ENCODE measurements around the gene CFLAR. TPM values are rescaled to one million over a fixed set of nuclear protein-coding genes. Genes with fewer than 3 reads are reported as not detected.
"Not testable (repeated sequence)": the region's sequence is repeated elsewhere in the genome, so short reads cannot be mapped to it uniquely, and the experiment has no call there.

The CFLAR gene
- total RNA-seq, 4 donors from 2014 or later, result 157 to 526 (median 297) TPM

- Histone ChIP-seq H3K9me3 (no peaks in the 10 kb centered on the region), H3K36me3 (peaks cover 0 to 9% (median 0%) of the 10 kb centered on the region in 3 donors), H3K27ac (peak overlapping the region; percentile 54 to 77 (median 66)), H3K27me3 (no peaks in the 10 kb centered on the region), H3K4me1 (peaks cover 0 to 27% (median 0%) of the 10 kb centered on the region in 4 donors), H3K4me3 (peak overlapping the region; percentile 39 to 64 (median 54))
- TF ChIP-seq CTCF (IDR thresholded peaks at IDR 0.05), result no peak
- no peak for TF ChIP-seq POLR2A (IDR thresholded peaks at IDR 0.05)
- no peak for DNase-seq
Measured at GRCh38 chr2:201183365-201183727, 67.4 kb downstream of the CFLAR start.

GRCh38 chr2:201183835-201184234, 67.9 kb downstream of the CFLAR start:
- H3K27me3 ChIP-seq, DNase-seq, H3K9me3 ChIP-seq: not testable (repeated sequence)
- peaks cover 0 to 11% (median 0%) of the 10 kb centered on the region in 3 donors for H3K36me3 ChIP-seq
- H3K27ac ChIP-seq, result peak overlapping the region; percentile 34 to 77 (median 66)
- peak overlapping the region; percentile 39 to 64 (median 54) for H3K4me3 ChIP-seq
- peaks cover 0 to 27% (median 0%) of the 10 kb centered on the region in 4 donors for H3K4me1 ChIP-seq

DNA sequence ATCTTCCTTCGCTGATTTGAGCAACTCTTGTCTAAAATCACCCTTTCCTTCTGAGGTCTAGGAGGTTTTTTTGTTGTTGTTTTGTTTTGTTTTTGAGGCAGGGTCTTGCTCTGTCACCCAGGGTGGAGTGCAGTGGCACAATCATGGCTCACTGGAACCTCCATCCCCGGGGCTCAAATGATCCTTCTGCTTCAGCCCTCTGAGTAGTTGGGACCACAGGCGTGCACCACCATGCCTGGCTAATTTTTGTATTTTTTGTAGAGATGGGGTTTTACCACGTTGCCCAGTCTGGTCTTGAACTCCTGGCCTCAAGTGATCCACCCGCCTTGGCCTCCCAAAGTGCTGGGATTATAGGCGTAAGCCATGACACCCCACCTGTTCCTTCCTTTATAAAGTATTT, 68.3 kb downstream of the CFLAR start:
- not testable (repeated sequence) for H3K27me3 ChIP-seq, DNase-seq, H3K9me3 ChIP-seq
- H3K36me3 ChIP-seq, result peaks cover 0 to 11% (median 0%) of the 10 kb centered on the region in 3 donors
- peak overlapping the region; percentile 39 to 64 (median 54) for H3K4me3 ChIP-seq
- H3K4me1 ChIP-seq, result peaks cover 0 to 27% (median 0%) of the 10 kb centered on the region in 4 donors
- peak overlapping the region in 2 of 4 donors; percentile 34 to 71 for H3K27ac ChIP-seq

- Histone ChIP-seq H3K27ac (peak overlapping the region in 2 of 4 donors; percentile 2 to 18), H3K9me3 (no peaks in the 10 kb centered on the region), H3K27me3 (no peaks in the 10 kb centered on the region), H3K4me1 (peaks cover 0 to 27% (median 0%) of the 10 kb centered on the region in 4 donors), H3K4me3 (no peak overlapping the region), H3K36me3 (peaks cover 0 to 14% (median 0%) of the 10 kb centered on the region in 3 donors)
- peak in 1 of 3 donors; percentile 31 for DNase-seq
- TF ChIP-seq CTCF (IDR thresholded peaks at IDR 0.05), result no peak
- no peak for TF ChIP-seq POLR2A (IDR thresholded peaks at IDR 0.05)
Measured at GRCh38 chr2:201185863-201186262, 69.9 kb downstream of the CFLAR start.

DNA sequence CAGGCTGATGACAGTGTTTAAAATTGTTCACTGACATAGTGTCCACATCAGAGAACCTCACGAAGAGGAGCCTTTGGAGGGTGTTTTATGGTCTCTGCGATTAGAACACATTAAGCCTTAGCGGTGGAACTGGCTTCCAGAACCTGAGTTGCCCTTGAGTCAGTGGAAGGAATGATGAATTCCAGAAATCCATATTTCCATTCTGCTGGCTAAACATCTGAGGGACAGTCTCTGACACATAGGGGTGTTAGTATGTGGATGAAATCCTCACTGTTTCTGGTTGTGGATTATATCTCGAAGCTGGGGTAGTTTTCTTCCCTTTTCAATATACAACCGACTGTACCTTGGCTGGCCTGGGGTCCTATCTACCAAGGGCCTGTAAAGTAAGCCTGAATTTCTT, 71.0 kb downstream of the CFLAR start:
- Histone ChIP-seq H3K4me1 (peaks cover 0 to 28% (median 0%) of the 10 kb centered on the region in 4 donors), H3K27me3 (no peaks in the 10 kb centered on the region), H3K27ac (peak overlapping the region in 1 of 4 donors; percentile 5), H3K36me3 (peaks cover 0 to 14% (median 0%) of the 10 kb centered on the region in 3 donors), H3K9me3 (no peaks in the 10 kb centered on the region), H3K4me3 (no peak overlapping the region)
- no peak for DNase-seq
- TF ChIP-seq CTCF (IDR thresholded peaks at IDR 0.05), result no peak
- TF ChIP-seq POLR2A (IDR thresholded peaks at IDR 0.05), result no peak

- Histone ChIP-seq H3K27me3 (no peaks in the 10 kb centered on the region), H3K4me1 (peaks cover 0 to 33% (median 0%) of the 10 kb centered on the region in 4 donors), H3K36me3 (peaks cover 0 to 21% (median 0%) of the 10 kb centered on the region in 3 donors), H3K4me3 (no peak overlapping the region), H3K27ac (no peak overlapping the region), H3K9me3 (no peaks in the 10 kb centered on the region)
- no peak for TF ChIP-seq CTCF (IDR thresholded peaks at IDR 0.05)
- no peak for TF ChIP-seq POLR2A (IDR thresholded peaks at IDR 0.05)
- no peak for DNase-seq
Measured at GRCh38 chr2:201188449-201188848, 72.5 kb downstream of the CFLAR start.

Data from Peyer's patch (tissue), 4 donors.